ENCODE results near the gene LASP1.
A peak's percentile ranks its signal among the peaks of the same experiment; 100 is the strongest.

Gene LASP1

GRCh38 chr17:38917259-38917658, 47.4 kb downstream of the LASP1 start:
- H3K36me3 ChIP-seq, result peaks cover 3% of the 10 kb centered on the region; the same call in 1 of the 2 replicates

GRCh38 chr17:38918129-38918913, 48.5 kb downstream of the LASP1 start:
- no peaks in the 10 kb centered on the region for H3K9me3 ChIP-seq
- H3K4me1 ChIP-seq, result peaks cover 30% of the 10 kb centered on the region
- no peak for TF ChIP-seq CTCF (IDR thresholded peaks at IDR 0.05; ENCODE audit: low read depth, low read length)
- no peak overlapping the region for H3K4me3 ChIP-seq (ENCODE audit: low read depth, low read length)
- no peak for DNase-seq
- no peaks in the 10 kb centered on the region for H3K27me3 ChIP-seq
- peaks cover 3% of the 10 kb centered on the region; the same call in 1 of the 2 replicates for H3K36me3 ChIP-seq

More at GRCh38 chr17:38917259-38917658, 47.4 kb downstream of the LASP1 start:
- no peak for DNase-seq
- H3K4me3 ChIP-seq (ENCODE audit: low read depth, low read length), result no peak overlapping the region
- TF ChIP-seq CTCF (IDR thresholded peaks at IDR 0.05; ENCODE audit: low read depth, low read length), result peak; percentile 24; the same call in 1 of the 2 replicates
- H3K27me3 ChIP-seq, result no peaks in the 10 kb centered on the region
- peaks cover 29% of the 10 kb centered on the region for H3K4me1 ChIP-seq
- no peaks in the 10 kb centered on the region for H3K9me3 ChIP-seq

- no peak for TF ChIP-seq CTCF (IDR thresholded peaks at IDR 0.05; ENCODE audit: low read depth, low read length)
- Histone ChIP-seq H3K9me3 (no peaks in the 10 kb centered on the region), H3K4me1 (peaks cover 30% of the 10 kb centered on the region), H3K36me3 (peaks cover 3% of the 10 kb centered on the region; the same call in 1 of the 2 replicates), H3K4me3 (ENCODE audit: low read depth, low read length) (no peak overlapping the region), H3K27me3 (no peaks in the 10 kb centered on the region)
- DNase-seq, result no peak
Observed at GRCh38 chr17:38918916-38919315, 49.1 kb downstream of the LASP1 start.

- DNase-seq, result no peak
Observed at GRCh38 chr17:38919316-38920078, 49.6 kb downstream of the LASP1 start.

GRCh38 chr17:38920374-38921291, 50.8 kb downstream of the LASP1 start:
- H3K4me1 ChIP-seq, result peaks cover 13% of the 10 kb centered on the region
- no peak for DNase-seq
- H3K9me3 ChIP-seq, result no peaks in the 10 kb centered on the region
- H3K4me3 ChIP-seq (ENCODE audit: low read depth, low read length), result no peak overlapping the region
- no peaks in the 10 kb centered on the region for H3K27me3 ChIP-seq
- TF ChIP-seq CTCF (IDR thresholded peaks at IDR 0.05; ENCODE audit: low read depth, low read length), result no peak
- H3K36me3 ChIP-seq, result 0 out of 2 replicates have a peak, but pooled peaks cover under 1% of the 10 kb centered on the region

More at GRCh38 chr17:38919316-38920078, 49.6 kb downstream of the LASP1 start:
- TF ChIP-seq CTCF (IDR thresholded peaks at IDR 0.05; ENCODE audit: low read depth, low read length), result no peak
- Histone ChIP-seq H3K36me3 (peaks cover 3% of the 10 kb centered on the region; the same call in 1 of the 2 replicates), H3K27me3 (no peaks in the 10 kb centered on the region), H3K4me3 (ENCODE audit: low read depth, low read length) (no peak overlapping the region), H3K9me3 (no peaks in the 10 kb centered on the region), H3K4me1 (peaks cover 24% of the 10 kb centered on the region)
